Effector CD8-positive, alpha-beta T cell (primary cell): ENCODE results near the gene P2RY12.

Experiments used
- DNase-seq: peaks from one replicate; lab custom pipeline; 2025; lab: John Stamatoyannopoulos, UW

Gene P2RY12

GRCh38 chr3:151307131-151307530, 77.4 kb downstream of the P2RY12 start:
- no peak for DNase-seq

- DNase-seq = no peak
Measured at GRCh38 chr3:151306168-151306810, 78.3 kb downstream of the P2RY12 start.

- no peak for DNase-seq
Measured at GRCh38 chr3:151305775-151306151, 78.8 kb downstream of the P2RY12 start.

GRCh38 chr3:151305060-151305774, 79.3 kb downstream of the P2RY12 start:
- DNase-seq = no peak

- no peak for DNase-seq
Measured at GRCh38 chr3:151303751-151304150, 80.8 kb downstream of the P2RY12 start.

- no peak for DNase-seq
Measured at GRCh38 chr3:151301787-151302186, 82.8 kb downstream of the P2RY12 start.

GRCh38 chr3:151300539-151300938, 84.0 kb downstream of the P2RY12 start:
- no peak for DNase-seq

- DNase-seq = no peak
Measured at GRCh38 chr3:151299006-151299405, 85.5 kb downstream of the P2RY12 start.

- DNase-seq = no peak
Measured at GRCh38 chr3:151297429-151297828, 87.1 kb downstream of the P2RY12 start.

GRCh38 chr3:151296226-151296625, 88.3 kb downstream of the P2RY12 start:
- no peak for DNase-seq

GRCh38 chr3:151293127-151293526, 91.4 kb downstream of the P2RY12 start:
- no peak for DNase-seq

GRCh38 chr3:151290673-151291072, 93.9 kb downstream of the P2RY12 start:
- no peak for DNase-seq

GRCh38 chr3:151289445-151289844, 95.1 kb downstream of the P2RY12 start:
- no peak for DNase-seq
